Pancreas (tissue), 10 donors: Measurements from ENCODE around the gene PIANP. TPM values are rescaled to one million over a fixed set of nuclear protein-coding genes. Genes with fewer than 3 reads are reported as not detected.

Source experiments
- ATAC-seq, 4 donors: fragments of 200-7000 bp; cut with Tn5 transposase; one replicate each; pipeline versions ENCODE4 v1.8.0 to v1.9.1; 2020; ENCODE audit warnings: mild to moderate bottlenecking in 4 of 4, moderate library complexity in 4 of 4
- DNase-seq, 6 donors: peaks; one replicate each; pipeline ENCODE4 v3.0.0-alpha.2; 2020
- FAIRE-seq: peaks from 2 replicates; lab custom pipeline; 2012; peaks lifted over from hg19 to GRCh38; lab: Jason Lieb, UNC
- H3K27ac ChIP-seq, 4 donors: fragments of 200-600 bp; sonication (generic); 1 replicate in 3 of 4; 2 replicates in 1 of 4; pipeline versions ENCODE4 v1.5.0 to v1.8.0; 2020
- H3K27me3 ChIP-seq, 4 donors: fragments of 200-600 bp; one replicate each; pipeline ENCODE4 v1.8.0; 2021
- H3K36me3 ChIP-seq, 3 donors: fragments of 200-600 bp; sonication (generic) in 1 of 3; one replicate each; pipeline versions ENCODE4 v1.5.0 to v1.8.0; 2020 to 2021
- H3K4me1 ChIP-seq, 3 donors: fragments of 200-600 bp; one replicate each; pipeline ENCODE4 v1.8.0; 2021
- H3K4me3 ChIP-seq, 4 donors: fragments of 200-600 bp; sonication (generic) in 2 of 4; one replicate each; pipeline versions ENCODE4 v1.5.0 to v1.8.0; 2020 to 2021
- H3K9me3 ChIP-seq, 4 donors: fragments of 200-600 bp; one replicate each; pipeline ENCODE4 v1.8.0; 2021
- WGBS, 2 donors: extraction: QIAGEN DNeasy Blood & Tissue Kit; methylation state at CpG; one replicate each; pipeline ENCODE4 v1.1.7; 2013; 5-methylcytosine and 5-hydroxymethylcytosine counted together
- intact Hi-C, 3 donors: fragments of 100-400 bp; cut with DNase I; formaldehyde crosslinking; loops; one replicate each; pipeline versions ENCODE4 v1.11.1 to v1.14.2; 2022
- polyA plus RNA-seq, 2 donors: library from polyadenylated mRNA; stranded (reverse); fragments of 200-250 nt; gene quantifications; one replicate each; pipeline ENCODE4 v1.2.3, GENCODE V29; 2013
- total RNA-seq, 6 donors: library from RNA; stranded (reverse); fragmentation: NEBNext Ultra II Directional in 4 of 6; extraction: Animal tissue kit (Norgen Biotek cat#: 25700) in 4 of 6; gene quantifications; one replicate each; pipeline versions ENCODE4 v1.2.1 to v1.2.4, GENCODE V29; 2021 to 2023
- TF ChIP-seq, protein P1 (sequence below), 4 donors: fragments of 200-600 bp; sonication (generic) in 3 of 4; IDR thresholded peaks; one replicate each; pipeline versions ENCODE4 v1.5.0 to v1.8.0; 2021; ENCODE audit warnings: antibody characterized with exemption in 4 of 4
- donor health status: healthy with polysubstance abuse.
- donor health status: DM: no; HTN: no; CAD: no; lungs with moderate emphysema.
- donor health status: DM: no; HTN: no; CAD: no.
- donor health status: control.
- donor health status: control.
- donor health status: Bipolar disorder and iron deficiency.
- donor health status: DM: yes; HTN: yes; CAD: no.
- donor health status: DM: no; HTN: no; CAD: no.
- donor health status: DM: no; HTN: no; CAD: no.
- donor health status: DM: yes; HTN: yes; CAD: no.

Gene PIANP
- total and polyA plus RNA-seq, 8 donors: 0.12 to 2.7 (median 0.24) TPM; not detected in 1

DNA sequence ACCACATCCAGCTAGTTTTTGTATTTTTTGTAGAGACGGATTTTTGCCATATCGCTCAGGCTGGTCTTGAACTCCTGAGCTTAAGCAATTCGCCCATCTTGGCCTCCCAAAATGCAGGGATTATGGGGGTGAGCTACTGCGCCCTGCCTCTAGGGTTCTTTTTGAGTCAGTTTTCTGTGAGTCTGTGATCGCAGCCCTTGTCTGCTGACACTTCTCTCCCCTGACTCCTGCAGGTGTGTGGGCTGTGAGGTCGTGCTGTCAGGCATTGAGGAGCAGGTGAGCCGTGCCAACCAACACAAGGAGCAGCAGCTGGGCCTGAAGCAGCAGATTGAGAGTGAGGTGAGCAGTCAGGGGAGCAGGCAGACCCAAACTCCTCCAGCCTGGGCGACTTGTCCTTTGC, 29.6 kb upstream of the PIANP start:
- intact Hi-C loops: loop anchor here in 2 of 3 donors (5.0 to 10.0 kb wide), 2 partner anchors 95 to 107 kb away; partner anchors contain the start of genes GPR162 (in 1 of the 2) and P3H3 (in 1 of the 2)
- 89 to 91% methylated on average over 8 of the region's 8 CpGs for WGBS, 2 donors
- Histone ChIP-seq H3K4me3 (no peak overlapping the region), H3K27ac (no peak overlapping the region), H3K9me3 (no peaks in the 10 kb centered on the region), H3K4me1 (no peaks in the 10 kb centered on the region), H3K27me3 (no peaks in the 10 kb centered on the region), H3K36me3 (peaks cover 0 to 28% (median 10%) of the 10 kb centered on the region in 3 donors)
- DNase-seq (no peak), FAIRE-seq (no peak), ATAC-seq (no peak)
- TF ChIP-seq, protein P1, sequence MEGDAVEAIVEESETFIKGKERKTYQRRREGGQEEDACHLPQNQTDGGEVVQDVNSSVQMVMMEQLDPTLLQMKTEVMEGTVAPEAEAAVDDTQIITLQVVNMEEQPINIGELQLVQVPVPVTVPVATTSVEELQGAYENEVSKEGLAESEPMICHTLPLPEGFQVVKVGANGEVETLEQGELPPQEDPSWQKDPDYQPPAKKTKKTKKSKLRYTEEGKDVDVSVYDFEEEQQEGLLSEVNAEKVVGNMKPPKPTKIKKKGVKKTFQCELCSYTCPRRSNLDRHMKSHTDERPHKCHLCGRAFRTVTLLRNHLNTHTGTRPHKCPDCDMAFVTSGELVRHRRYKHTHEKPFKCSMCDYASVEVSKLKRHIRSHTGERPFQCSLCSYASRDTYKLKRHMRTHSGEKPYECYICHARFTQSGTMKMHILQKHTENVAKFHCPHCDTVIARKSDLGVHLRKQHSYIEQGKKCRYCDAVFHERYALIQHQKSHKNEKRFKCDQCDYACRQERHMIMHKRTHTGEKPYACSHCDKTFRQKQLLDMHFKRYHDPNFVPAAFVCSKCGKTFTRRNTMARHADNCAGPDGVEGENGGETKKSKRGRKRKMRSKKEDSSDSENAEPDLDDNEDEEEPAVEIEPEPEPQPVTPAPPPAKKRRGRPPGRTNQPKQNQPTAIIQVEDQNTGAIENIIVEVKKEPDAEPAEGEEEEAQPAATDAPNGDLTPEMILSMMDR (IDR thresholded peaks at IDR 0.05): no peak

DNA sequence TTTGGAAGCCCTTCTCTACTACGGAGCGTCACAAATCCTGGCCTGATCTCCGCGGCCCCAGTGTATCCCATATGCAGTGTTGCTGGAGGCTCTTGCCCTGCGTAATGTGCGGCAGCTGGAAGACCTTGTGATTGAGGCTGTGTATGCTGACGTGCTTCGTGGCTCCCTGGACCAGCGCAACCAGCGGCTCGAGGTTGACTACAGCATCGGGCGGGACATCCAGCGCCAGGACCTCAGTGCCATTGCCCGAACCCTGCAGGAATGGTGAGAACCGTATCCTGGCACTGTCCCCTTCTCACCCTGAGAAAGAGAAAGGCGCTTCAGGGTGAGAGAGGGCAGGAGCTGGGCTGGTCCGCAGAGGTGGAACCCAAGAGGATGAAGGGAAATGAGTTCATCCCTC, 28.6 kb upstream of the PIANP start:
- no peaks in the 10 kb centered on the region for H3K9me3 ChIP-seq
- ATAC-seq (no peak), DNase-seq (no peak), FAIRE-seq (no peak)
- H3K27me3 ChIP-seq: no peaks in the 10 kb centered on the region
- no peak overlapping the region for H3K27ac ChIP-seq
- H3K4me1 ChIP-seq: peaks cover 0 to 6% (median 0%) of the 10 kb centered on the region in 3 donors
- 92 to 96% methylated on average over 18 of the region's 18 CpGs for WGBS, 2 donors
- H3K4me3 ChIP-seq: no peak overlapping the region
- TF ChIP-seq, protein P1 (IDR thresholded peaks at IDR 0.05): no peak
- H3K36me3 ChIP-seq: peaks cover 0 to 28% (median 10%) of the 10 kb centered on the region in 3 donors
- intact Hi-C loops: no loop called here

DNA sequence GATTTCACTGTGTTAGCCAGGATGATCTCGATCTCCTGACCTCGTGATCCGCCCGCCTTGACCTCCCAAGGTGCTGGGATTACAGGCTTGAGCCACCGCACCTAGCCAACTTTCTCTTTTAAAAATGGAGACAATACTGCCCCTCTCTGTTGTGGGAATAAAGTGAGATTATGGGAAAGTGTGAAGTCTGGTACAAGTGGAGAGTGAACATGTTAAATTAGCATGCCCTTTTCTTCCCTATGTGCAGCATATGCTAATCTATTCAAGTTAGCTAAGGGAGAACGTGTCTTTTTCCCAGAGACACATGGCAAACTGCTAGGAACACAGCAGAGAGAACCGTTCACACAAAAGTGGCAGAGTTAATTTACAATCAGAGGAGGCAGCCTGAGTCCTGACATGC, 24.7 kb upstream of the PIANP start:
- H3K36me3 ChIP-seq: peaks cover 0 to 13% (median under 1%) of the 10 kb centered on the region in 3 donors
- FAIRE-seq (no peak), ATAC-seq (no peak), DNase-seq (no peak)
- intact Hi-C loops: no loop called here
- H3K9me3 ChIP-seq: no peaks in the 10 kb centered on the region
- no peaks in the 10 kb centered on the region for H3K27me3 ChIP-seq
- H3K4me3 ChIP-seq: no peak overlapping the region
- TF ChIP-seq, protein P1 (IDR thresholded peaks at IDR 0.05): no peak
- peaks cover 0 to 6% (median 0%) of the 10 kb centered on the region in 3 donors for H3K4me1 ChIP-seq
- H3K27ac ChIP-seq: no peak overlapping the region
- WGBS, 2 donors: 93 to 94% methylated on average over 7 of the region's 7 CpGs

DNA sequence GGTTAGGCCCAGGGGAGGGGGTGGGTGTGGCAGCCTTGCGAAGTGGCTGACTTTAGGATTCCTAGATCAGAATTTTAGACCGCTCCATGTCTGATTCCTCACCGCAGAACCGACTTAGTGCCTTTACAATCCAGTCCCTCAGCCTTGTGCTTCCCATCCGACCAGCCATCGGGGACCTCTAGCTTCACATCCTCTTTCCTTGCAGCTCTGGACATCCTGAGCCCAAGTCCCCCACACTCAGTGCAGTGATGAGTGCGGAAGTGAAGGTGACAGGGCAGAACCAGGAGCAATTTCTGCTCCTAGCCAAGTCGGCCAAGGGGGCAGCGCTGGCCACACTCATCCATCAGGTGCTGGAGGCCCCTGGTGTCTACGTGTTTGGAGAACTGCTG, 23.8 kb upstream of the PIANP start:
- 16 to 19% methylated on average over 10 of the region's 10 CpGs for WGBS, 2 donors
- ATAC-seq (peak in 2 of 4 donors; percentile 15 to 21), DNase-seq (peak in 3 of 6 donors; percentile 26 to 39 (median 28)), FAIRE-seq (no peak)
- TF ChIP-seq, protein P1 (IDR thresholded peaks at IDR 0.05): no peak
- Histone ChIP-seq H3K4me3 (peak overlapping the region; percentile 30 to 65 (median 44)), H3K27me3 (no peaks in the 10 kb centered on the region), H3K9me3 (no peaks in the 10 kb centered on the region), H3K27ac (peak overlapping the region; percentile 71 to 89 (median 82)), H3K4me1 (peaks cover 0 to 6% (median 0%) of the 10 kb centered on the region in 3 donors), H3K36me3 (peaks cover 0 to 4% (median 0%) of the 10 kb centered on the region in 3 donors)
- intact Hi-C loops: no loop called here
